Mammary epithelial cell (primary cell): ENCODE data around the gene MOV10L1.

Experiments
- EZH2 ChIP-seq: IDR thresholded peaks from 2 replicates; pipeline ENCODE4 v1.6.1; 2012; ENCODE audit warnings: low read length, inconsistent platforms, borderline replicate concordance
- TF ChIP-seq, protein P1 (sequence below), 2 donors: IDR thresholded peaks in 1 of 2; conservative IDR thresholded peaks in 1 of 2; 2 replicates each; pipeline ENCODE4 v1.5.1; 2011 to 2012; ENCODE audit warnings: inconsistent platforms in 2 of 2, low read length in 2 of 2, mild to moderate bottlenecking in 2 of 2, control low read depth in 1 of 2, low read depth in 1 of 2; ENCODE audit not compliant: insufficient read depth in 1 of 2; ENCODE audit errors: extremely low read depth in 1 of 2

DNA sequence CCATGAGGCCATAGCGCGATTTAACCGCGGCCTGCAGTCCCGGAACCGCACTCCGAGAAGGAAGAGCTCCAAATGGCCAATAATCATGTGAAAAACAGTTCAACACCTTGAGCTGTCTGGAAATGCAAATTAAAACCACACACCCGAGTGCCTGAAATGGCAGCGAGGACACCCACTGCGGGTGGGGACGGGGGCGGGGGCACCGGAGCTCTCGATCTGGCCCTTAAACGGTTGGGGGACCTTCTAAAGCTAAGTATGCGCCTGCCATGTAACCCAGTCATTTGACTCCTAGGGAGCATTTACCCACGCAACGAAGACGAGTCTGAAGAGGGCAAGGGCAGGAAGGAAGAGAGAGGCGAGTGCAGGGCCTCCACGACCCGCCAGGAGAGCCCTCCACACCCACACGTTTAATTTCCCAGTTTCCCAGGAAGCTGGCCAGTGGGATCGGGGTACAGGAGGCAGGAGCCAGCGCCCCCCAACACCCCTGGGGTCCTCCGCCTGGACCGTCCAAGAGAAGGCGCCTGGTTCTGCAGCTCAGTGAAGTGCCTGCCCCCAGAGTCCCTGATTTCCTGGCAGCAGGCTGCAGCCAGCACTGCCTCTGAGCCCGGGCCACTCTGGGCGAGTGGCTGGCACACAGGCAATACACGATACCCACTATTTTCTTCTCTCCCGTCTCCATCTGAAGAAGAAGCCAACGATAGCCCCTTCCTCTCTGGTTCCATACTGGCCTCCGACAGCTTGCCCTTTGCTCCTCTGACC is 33.4 kb upstream of the MOV10L1 start:
- TF ChIP-seq, protein P1, sequence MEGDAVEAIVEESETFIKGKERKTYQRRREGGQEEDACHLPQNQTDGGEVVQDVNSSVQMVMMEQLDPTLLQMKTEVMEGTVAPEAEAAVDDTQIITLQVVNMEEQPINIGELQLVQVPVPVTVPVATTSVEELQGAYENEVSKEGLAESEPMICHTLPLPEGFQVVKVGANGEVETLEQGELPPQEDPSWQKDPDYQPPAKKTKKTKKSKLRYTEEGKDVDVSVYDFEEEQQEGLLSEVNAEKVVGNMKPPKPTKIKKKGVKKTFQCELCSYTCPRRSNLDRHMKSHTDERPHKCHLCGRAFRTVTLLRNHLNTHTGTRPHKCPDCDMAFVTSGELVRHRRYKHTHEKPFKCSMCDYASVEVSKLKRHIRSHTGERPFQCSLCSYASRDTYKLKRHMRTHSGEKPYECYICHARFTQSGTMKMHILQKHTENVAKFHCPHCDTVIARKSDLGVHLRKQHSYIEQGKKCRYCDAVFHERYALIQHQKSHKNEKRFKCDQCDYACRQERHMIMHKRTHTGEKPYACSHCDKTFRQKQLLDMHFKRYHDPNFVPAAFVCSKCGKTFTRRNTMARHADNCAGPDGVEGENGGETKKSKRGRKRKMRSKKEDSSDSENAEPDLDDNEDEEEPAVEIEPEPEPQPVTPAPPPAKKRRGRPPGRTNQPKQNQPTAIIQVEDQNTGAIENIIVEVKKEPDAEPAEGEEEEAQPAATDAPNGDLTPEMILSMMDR (conservative IDR thresholded peaks at IDR 0.05 in 1 of 2, IDR thresholded peaks at IDR 0.05 in 1 of 2; ENCODE audit: extremely low read depth in 1 of 2, insufficient read depth in 1 of 2, low read depth in 1 of 2, low read length in 2 of 2) = no peak
- TF ChIP-seq EZH2 = no peak
